HEK293 (cell line): ENCODE results near the gene ZNF428.

ENCODE experiments used
- CTCF ChIA-PET: fragments of 350-600 bp; formaldehyde crosslinking; extraction: SDS; loops from one replicate; lab custom pipeline; 2021; ENCODE audit warnings: antibody characterized with exemption; lab: Yijun Ruan, JAX
- POLR2A ChIA-PET: fragments of 300-600 bp; formaldehyde crosslinking; extraction: SDS; loops from one replicate; lab custom pipeline; 2020; ENCODE audit warnings: antibody characterized with exemption, inconsistent platforms; lab: Yijun Ruan, JAX
- H3K27ac ChIP-seq: fragments of 200-500 bp; sonication (Bioruptor generic); 2 replicates; pipeline ENCODE4 v1.5.1; 2014; ENCODE audit warnings: low read depth, low read length, control low read depth, inconsistent platforms; ENCODE audit errors: extremely low read depth
- H3K36me3 ChIP-seq, 2 experiments: fragments of 200-500 bp in 1 of 2; sonication (Bioruptor generic) in 1 of 2; 1 replicate in 1 of 2; 2 replicates in 1 of 2; pipeline ENCODE4 v1.5.1; 2014 to 2017; ENCODE audit warnings: inconsistent platforms in 2 of 2, low read length in 2 of 2; ENCODE audit not compliant: control insufficient read depth in 2 of 2, insufficient read depth in 1 of 2
- H3K4me1 ChIP-seq: fragments of 200-500 bp; sonication (Bioruptor generic); 2 replicates; pipeline ENCODE4 v1.5.1; 2014; ENCODE audit warnings: mild to moderate bottlenecking, low read length, inconsistent platforms; ENCODE audit not compliant: control insufficient read depth, insufficient read depth
- H3K4me3 ChIP-seq: 2 replicates; pipeline ENCODE4 v1.5.1; 2011; ENCODE audit warnings: low read depth, mild to moderate bottlenecking, control low read depth, low read length, moderate library complexity
- H3K9me3 ChIP-seq: fragments of 200-500 bp; sonication (Bioruptor generic); 2 replicates; pipeline ENCODE4 v1.5.1; 2014; ENCODE audit warnings: low read depth, low read length, inconsistent platforms; ENCODE audit not compliant: control insufficient read depth, insufficient read depth
- GLIS1 ChIP-seq: fragments of 450-650 bp; formaldehyde crosslinking; IDR thresholded peaks from 2 replicates; pipeline ENCODE4 v1.5.1; 2016; ENCODE audit warnings: missing biosample characterization, missing genetic modification characterization
- GLIS2 ChIP-seq: fragments of 450-650 bp; formaldehyde crosslinking; IDR thresholded peaks from 2 replicates; pipeline ENCODE4 v1.5.1; 2016; ENCODE audit warnings: missing biosample characterization, missing genetic modification characterization
- IKZF3 ChIP-seq: fragments of 450-650 bp; IDR thresholded peaks from 2 replicates; pipeline ENCODE4 v1.5.0; 2018; ENCODE audit warnings: missing biosample characterization, mild to moderate bottlenecking, missing genetic modification characterization, moderate library complexity
- PATZ1 ChIP-seq: fragments of 450-650 bp; formaldehyde crosslinking; IDR thresholded peaks from 2 replicates; pipeline ENCODE4 v1.5.1; 2016; ENCODE audit warnings: missing biosample characterization, missing genetic modification characterization
- PRDM10 ChIP-seq: fragments of 450-650 bp; formaldehyde crosslinking; IDR thresholded peaks from 2 replicates; pipeline ENCODE4 v1.5.1; 2016; ENCODE audit warnings: missing biosample characterization, missing genetic modification characterization
- PRDM4 ChIP-seq: fragments of 450-650 bp; formaldehyde crosslinking; IDR thresholded peaks from 2 replicates; pipeline ENCODE4 v1.5.1; 2017; ENCODE audit warnings: missing biosample characterization, missing genetic modification characterization
- REST ChIP-seq: fragments of 450-650 bp; formaldehyde crosslinking; IDR thresholded peaks from 2 replicates; pipeline ENCODE4 v1.5.1; 2016; ENCODE audit warnings: missing biosample characterization, missing genetic modification characterization
- SCRT1 ChIP-seq: fragments of 450-650 bp; formaldehyde crosslinking; IDR thresholded peaks from 2 replicates; pipeline ENCODE4 v1.5.1; 2016; ENCODE audit warnings: missing biosample characterization, missing genetic modification characterization, borderline replicate concordance
- SCRT2 ChIP-seq: fragments of 450-650 bp; formaldehyde crosslinking; IDR thresholded peaks from 2 replicates; pipeline ENCODE4 v1.5.1; 2016; ENCODE audit warnings: missing biosample characterization, missing genetic modification characterization
- TCF7L2 ChIP-seq: IDR thresholded peaks from 2 replicates; pipeline ENCODE4 v1.6.1; 2011; ENCODE audit warnings: low read depth, mild to moderate bottlenecking, inconsistent platforms, low read length, moderate library complexity, borderline replicate concordance
- ZBTB10 ChIP-seq: fragments of 450-650 bp; formaldehyde crosslinking; IDR thresholded peaks from 2 replicates; pipeline ENCODE4 v1.5.1; 2016; ENCODE audit warnings: missing biosample characterization, missing genetic modification characterization
- ZFHX2 ChIP-seq: fragments of 450-650 bp; formaldehyde crosslinking; conservative IDR thresholded peaks from 2 replicates; pipeline ENCODE4 v1.5.1; 2016; ENCODE audit warnings: missing biosample characterization, missing genetic modification characterization
- ZIC2 ChIP-seq: fragments of 450-650 bp; formaldehyde crosslinking; IDR thresholded peaks from 2 replicates; pipeline ENCODE4 v1.5.1; 2016; ENCODE audit warnings: missing biosample characterization, missing genetic modification characterization
- ZNF157 ChIP-seq: fragments of 450-650 bp; formaldehyde crosslinking; IDR thresholded peaks from 2 replicates; pipeline ENCODE4 v1.5.1; 2016; ENCODE audit warnings: missing biosample characterization, missing genetic modification characterization
- ZNF24 ChIP-seq: fragments of 450-650 bp; formaldehyde crosslinking; IDR thresholded peaks from 2 replicates; pipeline ENCODE4 v1.5.1; 2016; ENCODE audit warnings: missing biosample characterization, missing genetic modification characterization
- ZNF335 ChIP-seq: fragments of 450-650 bp; formaldehyde crosslinking; conservative IDR thresholded peaks from 2 replicates; pipeline ENCODE4 v1.5.1; 2016; ENCODE audit warnings: missing biosample characterization, missing genetic modification characterization

ZNF428 gene

GRCh38 chr19:43636121-43636683 lies 16.8 kb upstream of the ZNF428 start:
- H3K4me3 ChIP-seq, result no peak overlapping the region

More at GRCh38 chr19:43636121-43636683, 16.8 kb upstream of the ZNF428 start:
- TF ChIP-seq ZBTB10, result peak; percentile 25; the same call in 1 of the 2 replicates
- TF ChIP-seq ZNF335 (tag by site-specific recombination), result peak; percentile 71
- TF ChIP-seq SCRT2 (tag by site-specific recombination), result peak; percentile 95
- no peak for TF ChIP-seq REST (tag by site-specific recombination)
- no peak for TF ChIP-seq TCF7L2
- TF ChIP-seq SCRT1, result peak; percentile 19; the same call in 1 of the 2 replicates
- peak; percentile 62 for TF ChIP-seq GLIS1 (tag by site-specific recombination)
- peak; percentile 47; the same call in 1 of the 2 replicates for TF ChIP-seq ZIC2 (tag by site-specific recombination)
- TF ChIP-seq ZNF157 (tag by site-specific recombination), result no peak
- no peak for TF ChIP-seq ZNF24 (tag by site-specific recombination)
- peak; percentile 65 for TF ChIP-seq ZFHX2 (tag by site-specific recombination)
- TF ChIP-seq PATZ1 (tag by site-specific recombination), result 0 out of 2 replicates have a peak, but pooled peaks have one; percentile 42
- TF ChIP-seq IKZF3 (tag by site-specific recombination), result peak; percentile 35; the same call in 1 of the 2 replicates
- peak; percentile 60; the same call in 1 of the 2 replicates for TF ChIP-seq PRDM10
- TF ChIP-seq GLIS2 (tag by site-specific recombination), result peak; percentile 78
- TF ChIP-seq PRDM4 (tag by site-specific recombination), result peak; percentile 85
- no peaks in the 10 kb centered on the region for H3K9me3 ChIP-seq
- ChIA-PET CTCF (interaction anchor here (0.6 kb wide), 1 partner anchor 13 kb away, joined by 3 read pairs; no protein-coding TSS in a partner anchor), POLR2A (interaction anchor here (1.5 kb wide), 1 partner anchor 32 kb away, joined by 4 read pairs; no protein-coding TSS in a partner anchor)
- H3K4me1 ChIP-seq, result peaks cover 17% of the 10 kb centered on the region
- H3K36me3 ChIP-seq, result peaks cover 0 to 9% of the 10 kb centered on the region in 2 experiments; a peak in 1 of 3 replicates
- no peak overlapping the region for H3K27ac ChIP-seq
